Measurements from ENCODE around the gene SLC6A19. TPM values are rescaled to one million over a fixed set of nuclear protein-coding genes. Genes with fewer than 3 reads are reported as not detected.

Gene SLC6A19
- total RNA-seq, 4 donors from 2014 or later, result 2.5 to 106 (median 69.5) TPM; not detected in 1

DNA sequence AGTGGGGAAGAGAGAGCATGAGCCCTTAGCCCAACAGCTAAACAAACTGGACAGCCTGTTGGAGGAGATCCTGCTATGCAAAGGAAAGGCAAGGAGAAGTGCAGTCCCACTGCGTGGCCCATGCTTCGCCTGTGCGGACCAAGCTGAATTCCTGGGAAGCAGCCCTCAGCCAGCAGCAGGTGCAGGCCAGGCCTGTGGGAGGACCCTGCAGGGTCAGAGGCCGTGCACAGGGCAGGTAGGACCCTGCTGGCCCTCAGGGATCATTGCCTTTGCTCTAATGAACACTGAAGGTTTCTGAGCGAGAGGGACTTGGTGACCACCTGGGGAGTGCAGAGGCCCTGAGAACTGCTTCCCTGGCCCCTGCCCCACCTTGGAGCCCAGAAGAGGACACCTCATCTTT lies 6.0 kb upstream of the SLC6A19 start:
- peaks cover 48% of the 10 kb centered on the region for H3K27me3 ChIP-seq
- no peaks in the 10 kb centered on the region for H3K9me3 ChIP-seq
- DNase-seq, result no peak
- in situ Hi-C loops (cut with MboI; ENCODE audit: low pct_ligation_motif_present in 1 of 4, low pct_unique_long_range_greater_than_20kb in 1 of 4, low sequenced_read_pairs in 3 of 4), result loop anchor here in 1 of 4 donors (25.0 kb wide), 1 partner anchor 442 kb away; no protein-coding TSS in a partner anchor
- peaks cover 0 to 8% (median 0%) of the 10 kb centered on the region in 4 donors for H3K4me1 ChIP-seq
- TF ChIP-seq EP300 (IDR thresholded peaks at IDR 0.05; ENCODE audit: low read depth) (no peak), POLR2A (IDR thresholded peaks at IDR 0.05) (no peak), POLR2AphosphoS5 (IDR thresholded peaks at IDR 0.05) (no peak), CTCF (IDR thresholded peaks at IDR 0.05) (no peak)
- no peaks in the 10 kb centered on the region for H3K36me3 ChIP-seq
- 90% methylated on average over 5 of the region's 5 CpGs; no CpG with 5 or more reads in 1 of the 2 donors for WGBS, 2 donors (ENCODE audit: low coverage in 1 of 2)
- H3K27ac ChIP-seq, result no peak overlapping the region
- intact Hi-C loops (cut with DNase I; ENCODE audit: low total_unique reads), result no loop called here
- H3K4me3 ChIP-seq, result no peak overlapping the region

DNA sequence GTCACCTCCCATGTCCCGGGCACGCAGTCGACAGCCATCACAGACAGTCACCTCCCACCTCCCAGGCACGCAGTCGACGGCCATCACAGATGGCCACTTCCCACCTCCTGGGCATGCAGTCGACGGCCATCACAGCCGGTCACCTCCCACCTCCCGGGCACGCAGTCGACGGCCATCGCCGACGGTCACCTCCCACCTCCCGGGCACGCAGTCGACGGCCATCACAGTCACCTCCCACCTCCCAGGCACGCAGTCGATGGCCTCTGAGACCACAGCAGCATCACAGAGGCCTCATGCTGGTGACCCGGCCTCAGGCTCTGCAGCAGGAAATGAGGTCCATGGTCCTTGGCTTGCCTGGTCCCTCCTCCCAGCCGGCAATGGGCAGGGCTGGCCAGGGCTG lies 5.5 kb upstream of the SLC6A19 start:
- intact Hi-C loops (cut with DNase I; ENCODE audit: low total_unique reads), result no loop called here
- Histone ChIP-seq H3K9me3 (no peaks in the 10 kb centered on the region), H3K4me1 (peaks cover 0 to 8% (median 0%) of the 10 kb centered on the region in 4 donors), H3K36me3 (no peaks in the 10 kb centered on the region), H3K27me3 (peaks cover 48% of the 10 kb centered on the region), H3K27ac (no peak overlapping the region), H3K4me3 (no peak overlapping the region)
- no peak for DNase-seq
- in situ Hi-C loops (cut with MboI; ENCODE audit: low pct_ligation_motif_present in 1 of 4, low pct_unique_long_range_greater_than_20kb in 1 of 4, low sequenced_read_pairs in 3 of 4), result loop anchor here in 1 of 4 donors (25.0 kb wide), 1 partner anchor 441 kb away; no protein-coding TSS in a partner anchor
- TF ChIP-seq EP300 (IDR thresholded peaks at IDR 0.05; ENCODE audit: low read depth) (no peak), POLR2AphosphoS5 (IDR thresholded peaks at IDR 0.05) (no peak), POLR2A (IDR thresholded peaks at IDR 0.05) (no peak), CTCF (IDR thresholded peaks at IDR 0.05) (no peak)
- WGBS, 2 donors (ENCODE audit: low coverage in 1 of 2), result 84% methylated on average over 24 of the region's 24 CpGs; no CpG with 5 or more reads in 1 of the 2 donors

DNA sequence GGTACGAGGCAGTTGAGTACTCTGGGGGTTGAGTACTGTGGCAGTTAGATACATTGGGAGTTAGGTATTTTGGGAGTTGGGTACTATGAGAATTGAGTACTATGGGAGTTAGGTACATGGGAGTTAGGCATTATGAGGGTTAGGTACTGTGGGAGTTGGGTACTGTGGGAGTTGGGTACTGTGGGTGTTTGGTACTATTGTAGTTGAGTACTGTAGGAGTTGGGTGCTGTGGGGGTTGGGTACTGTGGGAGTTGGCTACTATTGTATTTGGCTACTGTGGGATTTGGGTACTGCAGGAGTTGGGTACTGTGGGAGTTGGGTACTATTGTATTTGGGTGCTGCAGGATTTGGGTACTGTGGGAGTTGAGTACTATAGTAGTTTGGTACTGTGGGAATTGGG lies 4.8 kb upstream of the SLC6A19 start:
- intact Hi-C loops (cut with DNase I; ENCODE audit: low total_unique reads) (no loop called here), in situ Hi-C loops (cut with MboI; ENCODE audit: low pct_ligation_motif_present in 1 of 4, low pct_unique_long_range_greater_than_20kb in 1 of 4, low sequenced_read_pairs in 3 of 4) (loop anchor here in 1 of 4 donors (25.0 kb wide), 1 partner anchor 441 kb away; no protein-coding TSS in a partner anchor)
- TF ChIP-seq CTCF (IDR thresholded peaks at IDR 0.05) (no peak), POLR2A (IDR thresholded peaks at IDR 0.05) (no peak), POLR2AphosphoS5 (IDR thresholded peaks at IDR 0.05) (no peak), EP300 (IDR thresholded peaks at IDR 0.05; ENCODE audit: low read depth) (no peak)
- H3K9me3 ChIP-seq, result no peaks in the 10 kb centered on the region
- 80 to 83% methylated on average over 1 of the region's 1 CpG for WGBS, 2 donors (ENCODE audit: low coverage in 1 of 2)
- peaks cover 0 to 8% (median 0%) of the 10 kb centered on the region in 4 donors for H3K4me1 ChIP-seq
- H3K4me3 ChIP-seq, result no peak overlapping the region
- no peak for DNase-seq
- H3K36me3 ChIP-seq, result no peaks in the 10 kb centered on the region
- no peak overlapping the region for H3K27ac ChIP-seq
- peaks cover 54% of the 10 kb centered on the region for H3K27me3 ChIP-seq

- WGBS, 2 donors (ENCODE audit: low coverage in 1 of 2), result 85 to 91% methylated on average over 4 to 7 of the region's 7 CpGs
- Histone ChIP-seq H3K36me3 (no peaks in the 10 kb centered on the region), H3K9me3 (no peaks in the 10 kb centered on the region), H3K27ac (no peak overlapping the region), H3K4me1 (peaks cover 0 to 8% (median 0%) of the 10 kb centered on the region in 4 donors), H3K4me3 (no peak overlapping the region), H3K27me3 (peaks cover 61% of the 10 kb centered on the region)
- in situ Hi-C loops (cut with MboI; ENCODE audit: low pct_ligation_motif_present in 1 of 4, low pct_unique_long_range_greater_than_20kb in 1 of 4, low sequenced_read_pairs in 3 of 4), result loop anchor here in 1 of 4 donors (25.0 kb wide), 1 partner anchor 439 kb away; no protein-coding TSS in a partner anchor
- intact Hi-C loops (cut with DNase I; ENCODE audit: low total_unique reads), result no loop called here
- TF ChIP-seq CTCF (IDR thresholded peaks at IDR 0.05) (no peak), EP300 (IDR thresholded peaks at IDR 0.05; ENCODE audit: low read depth) (no peak), POLR2A (IDR thresholded peaks at IDR 0.05) (no peak), POLR2AphosphoS5 (IDR thresholded peaks at IDR 0.05) (no peak)
- no peak for DNase-seq
These were observed 3.3 kb upstream of the SLC6A19 start for GRCh38 chr5:1197876-1198666.
